ENCODE data around the gene SYNDIG1. TPM values are rescaled to one million over a fixed set of nuclear protein-coding genes. Genes with fewer than 3 reads are reported as not detected.

SYNDIG1 gene
- total RNA-seq, 1 experiment from 2014 or later = 17.9 TPM

GRCh38 chr20:24501764-24502556 is 32.5 kb downstream of the SYNDIG1 start:
- no peaks in the 10 kb centered on the region for H3K36me3 ChIP-seq (ENCODE audit: insufficient read depth, low read length, poor library complexity, severe bottlenecking)
- no peaks in the 10 kb centered on the region for H3K9me3 ChIP-seq (ENCODE audit: low read depth, low read length, poor library complexity, severe bottlenecking)
- BruUV-seq (replicated peaks) = no TSS peak
- intact Hi-C loops (cut with micrococcal nuclease; ENCODE audit: unreplicated experiment) = no loop called here
- no peak overlapping the region for H3K4me3 ChIP-seq (ENCODE audit: low read depth, low read length, poor library complexity, severe bottlenecking)
- TF ChIP-seq EZH2 (IDR thresholded peaks at IDR 0.05; ENCODE audit: borderline replicate concordance, low read depth, low read length, poor library complexity, severe bottlenecking) = no peak
- TF ChIP-seq, protein P1, sequence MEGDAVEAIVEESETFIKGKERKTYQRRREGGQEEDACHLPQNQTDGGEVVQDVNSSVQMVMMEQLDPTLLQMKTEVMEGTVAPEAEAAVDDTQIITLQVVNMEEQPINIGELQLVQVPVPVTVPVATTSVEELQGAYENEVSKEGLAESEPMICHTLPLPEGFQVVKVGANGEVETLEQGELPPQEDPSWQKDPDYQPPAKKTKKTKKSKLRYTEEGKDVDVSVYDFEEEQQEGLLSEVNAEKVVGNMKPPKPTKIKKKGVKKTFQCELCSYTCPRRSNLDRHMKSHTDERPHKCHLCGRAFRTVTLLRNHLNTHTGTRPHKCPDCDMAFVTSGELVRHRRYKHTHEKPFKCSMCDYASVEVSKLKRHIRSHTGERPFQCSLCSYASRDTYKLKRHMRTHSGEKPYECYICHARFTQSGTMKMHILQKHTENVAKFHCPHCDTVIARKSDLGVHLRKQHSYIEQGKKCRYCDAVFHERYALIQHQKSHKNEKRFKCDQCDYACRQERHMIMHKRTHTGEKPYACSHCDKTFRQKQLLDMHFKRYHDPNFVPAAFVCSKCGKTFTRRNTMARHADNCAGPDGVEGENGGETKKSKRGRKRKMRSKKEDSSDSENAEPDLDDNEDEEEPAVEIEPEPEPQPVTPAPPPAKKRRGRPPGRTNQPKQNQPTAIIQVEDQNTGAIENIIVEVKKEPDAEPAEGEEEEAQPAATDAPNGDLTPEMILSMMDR (conservative IDR thresholded peaks at IDR 0.05; ENCODE audit: low read depth, low read length) = no peak
- H3K27me3 ChIP-seq (replicated peaks; ENCODE audit: insufficient read depth, low read depth, low read length, poor library complexity) = no peaks in the 10 kb centered on the region
- peak; percentile 50 for DNase-seq (ENCODE audit: low spot score)
- POLR2A ChIA-PET (ENCODE audit: low non-redundant PET) = no interaction called here
- H3K27ac ChIP-seq (ENCODE audit: low read depth, low read length, poor library complexity, severe bottlenecking) = no peak overlapping the region
- CTCF ChIA-PET = no interaction called here
- H3K4me1 ChIP-seq (ENCODE audit: insufficient read depth, low read length, poor library complexity, severe bottlenecking) = no peaks in the 10 kb centered on the region

DNA sequence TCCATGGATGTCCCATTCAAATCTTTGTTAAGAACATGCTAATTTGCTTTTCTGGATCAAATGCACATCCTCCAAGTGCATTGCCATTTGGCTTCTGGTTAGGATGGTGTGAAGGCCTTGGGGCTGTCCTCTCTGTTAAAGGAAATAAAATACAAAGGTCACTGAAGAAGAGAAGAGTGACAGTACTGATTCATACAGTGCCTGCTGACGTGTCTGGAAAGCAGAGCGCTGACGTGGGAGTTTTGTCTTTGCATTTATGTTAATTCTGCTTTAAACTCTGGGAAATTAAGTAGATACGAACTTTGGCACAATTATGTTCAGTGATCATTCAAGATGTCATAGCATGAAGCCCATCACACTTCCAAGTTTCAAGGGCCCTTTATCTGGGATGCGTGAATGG is 33.2 kb downstream of the SYNDIG1 start:
- ChIA-PET POLR2A (ENCODE audit: low non-redundant PET) (no interaction called here), CTCF (no interaction called here)
- no peaks in the 10 kb centered on the region for H3K27me3 ChIP-seq (replicated peaks; ENCODE audit: insufficient read depth, low read depth, low read length, poor library complexity)
- no peaks in the 10 kb centered on the region for H3K9me3 ChIP-seq (ENCODE audit: low read depth, low read length, poor library complexity, severe bottlenecking)
- no peaks in the 10 kb centered on the region for H3K4me1 ChIP-seq (ENCODE audit: insufficient read depth, low read length, poor library complexity, severe bottlenecking)
- H3K4me3 ChIP-seq (ENCODE audit: low read depth, low read length, poor library complexity, severe bottlenecking) = no peak overlapping the region
- H3K27ac ChIP-seq (ENCODE audit: low read depth, low read length, poor library complexity, severe bottlenecking) = no peak overlapping the region
- TF ChIP-seq, protein P1 (conservative IDR thresholded peaks at IDR 0.05; ENCODE audit: low read depth, low read length) = no peak
- no peak for TF ChIP-seq EZH2 (IDR thresholded peaks at IDR 0.05; ENCODE audit: borderline replicate concordance, low read depth, low read length, poor library complexity, severe bottlenecking)
- no peaks in the 10 kb centered on the region for H3K36me3 ChIP-seq (ENCODE audit: insufficient read depth, low read length, poor library complexity, severe bottlenecking)
- intact Hi-C loops (cut with micrococcal nuclease; ENCODE audit: unreplicated experiment) = no loop called here
- no peak for DNase-seq (ENCODE audit: low spot score)
- no TSS peak for BruUV-seq (replicated peaks)

DNA sequence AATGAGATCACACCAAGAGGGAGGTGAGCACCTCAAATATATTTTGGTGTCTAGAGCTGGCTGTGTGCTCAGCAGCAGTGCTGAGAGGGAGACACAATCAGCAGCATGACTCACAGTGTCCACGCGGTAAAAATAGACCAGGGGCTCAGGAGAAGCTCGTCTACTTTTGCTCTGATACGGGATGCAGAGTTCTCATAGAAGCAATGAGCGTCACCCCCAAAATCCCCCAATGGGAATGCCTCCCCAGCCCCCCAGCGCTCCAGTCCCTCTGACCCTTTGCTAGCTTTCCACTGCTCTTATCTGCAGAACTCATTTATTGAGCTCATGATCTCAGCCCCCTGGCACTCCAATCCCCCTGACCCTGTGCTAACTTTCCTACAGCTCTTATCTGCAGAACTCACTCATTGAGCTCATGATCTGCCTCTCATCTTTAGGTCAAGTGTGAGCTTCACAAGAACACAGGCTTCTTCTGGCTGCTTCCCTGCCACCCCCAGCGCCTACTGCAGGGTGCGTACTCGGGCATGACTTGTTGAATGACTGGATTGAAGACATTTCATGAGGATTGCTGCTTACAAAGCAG is 34.0 kb downstream of the SYNDIG1 start:
- Histone ChIP-seq H3K27me3 (replicated peaks; ENCODE audit: insufficient read depth, low read depth, low read length, poor library complexity) (no peaks in the 10 kb centered on the region), H3K4me3 (ENCODE audit: low read depth, low read length, poor library complexity, severe bottlenecking) (no peak overlapping the region), H3K27ac (ENCODE audit: low read depth, low read length, poor library complexity, severe bottlenecking) (no peak overlapping the region), H3K9me3 (ENCODE audit: low read depth, low read length, poor library complexity, severe bottlenecking) (no peaks in the 10 kb centered on the region), H3K36me3 (ENCODE audit: insufficient read depth, low read length, poor library complexity, severe bottlenecking) (no peaks in the 10 kb centered on the region), H3K4me1 (ENCODE audit: insufficient read depth, low read length, poor library complexity, severe bottlenecking) (no peaks in the 10 kb centered on the region)
- no peak for TF ChIP-seq EZH2 (IDR thresholded peaks at IDR 0.05; ENCODE audit: borderline replicate concordance, low read depth, low read length, poor library complexity, severe bottlenecking)
- peak; percentile 20 for DNase-seq (ENCODE audit: low spot score)
- BruUV-seq (replicated peaks) = no TSS peak
- ChIA-PET POLR2A (ENCODE audit: low non-redundant PET) (no interaction called here), CTCF (no interaction called here)
- intact Hi-C loops (cut with micrococcal nuclease; ENCODE audit: unreplicated experiment) = no loop called here

All from A673 (cell line).